ENCODE data around the gene IL5. TPM values are rescaled to one million over a fixed set of nuclear protein-coding genes. Genes with fewer than 3 reads are reported as not detected.

The IL5 gene
- total RNA-seq, 1 donor from 2014 or later, result not detected

Other genes with a start within 250 kb of the IL5 start
- 0.57 TPM for gene SLC22A4, start 249.1 kb downstream of the IL5 start, total RNA-seq
- 22.3 TPM for gene SLC22A5, start 173.8 kb downstream of the IL5 start, total RNA-seq
- gene IRF1, start 52.7 kb downstream of the IL5 start, total RNA-seq, result 12.7 TPM
- 31.4 TPM for gene RAD50, start 13.5 kb upstream of the IL5 start, total RNA-seq
- gene IL13, start 114.7 kb upstream of the IL5 start, total RNA-seq, result not detected
- not detected for gene IL4, start 130.5 kb upstream of the IL5 start, total RNA-seq
- 10.2 TPM for gene KIF3A, start 194.0 kb upstream of the IL5 start, total RNA-seq
- gene CCNI2, start 203.9 kb upstream of the IL5 start, total RNA-seq, result 0.16 TPM
- gene SEPTIN8, start 233.7 kb upstream of the IL5 start, total RNA-seq, result 28.5 TPM